ENCODE measurements around the gene TPSB2. TPM values are rescaled to one million over a fixed set of nuclear protein-coding genes. Genes with fewer than 3 reads are reported as not detected.
"Not testable (repeated sequence)": the region's sequence is repeated elsewhere in the genome, so short reads cannot be mapped to it uniquely, and the experiment has no call there.

Gene TPSB2
- polyA plus RNA-seq, 1 donor (not counting 4 experiments of a cell fraction or from before 2014, with no cell fraction given): not detected

- Histone ChIP-seq H3K4me2 (ENCODE audit: control insufficient read depth, extremely low read depth, insufficient read depth, low read depth, low read length) (no peak overlapping the region), H3K4me1 (ENCODE audit: control insufficient read depth, extremely low read depth, insufficient read depth, low read length) (no peaks in the 10 kb centered on the region), H4K20me1 (ENCODE audit: control insufficient read depth, extremely low read depth, insufficient read depth, low read length) (no peaks in the 10 kb centered on the region), H2AFZ (ENCODE audit: control insufficient read depth, low read length) (no peak overlapping the region), H3K9ac (ENCODE audit: control insufficient read depth, extremely low read depth, insufficient read depth, low read length) (no peak overlapping the region), H3K9me1 (ENCODE audit: control insufficient read depth, extremely low read depth, insufficient read depth, low read length) (no peaks in the 10 kb centered on the region), H3K79me2 (ENCODE audit: control insufficient read depth, insufficient read depth, low read length) (no peaks in the 10 kb centered on the region), H3K9me3 (ENCODE audit: control insufficient read depth, low read depth, low read length) (no peaks in the 10 kb centered on the region), H3K4me3 (ENCODE audit: control insufficient read depth in 2 of 3, extremely low read depth in 1 of 3, insufficient read depth in 2 of 3, low read depth in 1 of 3, low read length in 3 of 3) (no peak overlapping the region), H3K36me3 (ENCODE audit: control insufficient read depth in 2 of 2, extremely low read depth in 1 of 2, insufficient read depth in 2 of 2, low read length in 2 of 2) (no peaks in the 10 kb centered on the region), H3K27me3 (ENCODE audit: control insufficient read depth, extremely low read depth, insufficient read depth, low read length) (peaks cover 11% of the 10 kb centered on the region), H3K27ac (ENCODE audit: control insufficient read depth, insufficient read depth, low read length) (no peak overlapping the region)
- TF ChIP-seq EZH2 (IDR thresholded peaks at IDR 0.05; ENCODE audit: low read length): no peak
- TF ChIP-seq CTCF (optimal IDR thresholded peaks at IDR 0.05 in 1 of 3, IDR thresholded peaks at IDR 0.05 in 1 of 3, conservative IDR thresholded peaks at IDR 0.05 in 1 of 3; ENCODE audit: extremely low read depth in 1 of 3, insufficient read depth in 2 of 3, low read length in 3 of 3): no peak
- dilution Hi-C loops (cut with MboI; ENCODE audit: extremely low pct_ligation_motif_present, low sequenced_read_pairs): no loop called here
- DNase-seq (ENCODE audit: low read depth, low spot score) (no peak), FAIRE-seq (no peak)
These were observed 14.9 kb upstream of the TPSB2 start for GRCh38 chr16:1244881-1245280.

GRCh38 chr16:1243907-1244850, 14.2 kb upstream of the TPSB2 start:
- H3K27ac ChIP-seq (ENCODE audit: control insufficient read depth, insufficient read depth, low read length); FAIRE-seq; H4K20me1 ChIP-seq (ENCODE audit: control insufficient read depth, extremely low read depth, insufficient read depth, low read length); H3K9ac ChIP-seq (ENCODE audit: control insufficient read depth, extremely low read depth, insufficient read depth, low read length); dilution Hi-C loops (cut with MboI; ENCODE audit: extremely low pct_ligation_motif_present, low sequenced_read_pairs); H3K79me2 ChIP-seq (ENCODE audit: control insufficient read depth, insufficient read depth, low read length); H3K9me1 ChIP-seq (ENCODE audit: control insufficient read depth, extremely low read depth, insufficient read depth, low read length); H3K4me3 ChIP-seq (ENCODE audit: control insufficient read depth in 2 of 3, extremely low read depth in 1 of 3, insufficient read depth in 2 of 3, low read depth in 1 of 3, low read length in 3 of 3); H3K4me2 ChIP-seq (ENCODE audit: control insufficient read depth, extremely low read depth, insufficient read depth, low read depth, low read length); H3K36me3 ChIP-seq (ENCODE audit: control insufficient read depth in 2 of 2, extremely low read depth in 1 of 2, insufficient read depth in 2 of 2, low read length in 2 of 2); H3K9me3 ChIP-seq (ENCODE audit: control insufficient read depth, low read depth, low read length); H2AFZ ChIP-seq (ENCODE audit: control insufficient read depth, low read length); DNase-seq (ENCODE audit: low read depth, low spot score); H3K4me1 ChIP-seq (ENCODE audit: control insufficient read depth, extremely low read depth, insufficient read depth, low read length): not testable (repeated sequence)
- peaks cover 11% of the 10 kb centered on the region for H3K27me3 ChIP-seq (ENCODE audit: control insufficient read depth, extremely low read depth, insufficient read depth, low read length)

- H3K9me1 ChIP-seq (ENCODE audit: control insufficient read depth, extremely low read depth, insufficient read depth, low read length); H3K4me1 ChIP-seq (ENCODE audit: control insufficient read depth, extremely low read depth, insufficient read depth, low read length); FAIRE-seq; H3K36me3 ChIP-seq (ENCODE audit: control insufficient read depth in 2 of 2, extremely low read depth in 1 of 2, insufficient read depth in 2 of 2, low read length in 2 of 2); H3K4me3 ChIP-seq (ENCODE audit: control insufficient read depth in 2 of 3, extremely low read depth in 1 of 3, insufficient read depth in 2 of 3, low read depth in 1 of 3, low read length in 3 of 3); H4K20me1 ChIP-seq (ENCODE audit: control insufficient read depth, extremely low read depth, insufficient read depth, low read length); H3K4me2 ChIP-seq (ENCODE audit: control insufficient read depth, extremely low read depth, insufficient read depth, low read depth, low read length); dilution Hi-C loops (cut with MboI; ENCODE audit: extremely low pct_ligation_motif_present, low sequenced_read_pairs); H3K27ac ChIP-seq (ENCODE audit: control insufficient read depth, insufficient read depth, low read length); H3K79me2 ChIP-seq (ENCODE audit: control insufficient read depth, insufficient read depth, low read length); H3K9ac ChIP-seq (ENCODE audit: control insufficient read depth, extremely low read depth, insufficient read depth, low read length); H2AFZ ChIP-seq (ENCODE audit: control insufficient read depth, low read length); DNase-seq (ENCODE audit: low read depth, low spot score); H3K9me3 ChIP-seq (ENCODE audit: control insufficient read depth, low read depth, low read length): not testable (repeated sequence)
- H3K27me3 ChIP-seq (ENCODE audit: control insufficient read depth, extremely low read depth, insufficient read depth, low read length): peaks cover 11% of the 10 kb centered on the region
These were observed 13.4 kb upstream of the TPSB2 start for GRCh38 chr16:1243363-1243762.

GRCh38 chr16:1241081-1241480, 11.1 kb upstream of the TPSB2 start:
- H2AFZ ChIP-seq (ENCODE audit: control insufficient read depth, low read length); H3K9me1 ChIP-seq (ENCODE audit: control insufficient read depth, extremely low read depth, insufficient read depth, low read length); H3K36me3 ChIP-seq (ENCODE audit: control insufficient read depth in 2 of 2, extremely low read depth in 1 of 2, insufficient read depth in 2 of 2, low read length in 2 of 2); FAIRE-seq; H3K9ac ChIP-seq (ENCODE audit: control insufficient read depth, extremely low read depth, insufficient read depth, low read length); H3K4me3 ChIP-seq (ENCODE audit: control insufficient read depth in 2 of 3, extremely low read depth in 1 of 3, insufficient read depth in 2 of 3, low read depth in 1 of 3, low read length in 3 of 3); H3K27ac ChIP-seq (ENCODE audit: control insufficient read depth, insufficient read depth, low read length); H3K4me2 ChIP-seq (ENCODE audit: control insufficient read depth, extremely low read depth, insufficient read depth, low read depth, low read length); dilution Hi-C loops (cut with MboI; ENCODE audit: extremely low pct_ligation_motif_present, low sequenced_read_pairs); H3K9me3 ChIP-seq (ENCODE audit: control insufficient read depth, low read depth, low read length); H4K20me1 ChIP-seq (ENCODE audit: control insufficient read depth, extremely low read depth, insufficient read depth, low read length); H3K27me3 ChIP-seq (ENCODE audit: control insufficient read depth, extremely low read depth, insufficient read depth, low read length); DNase-seq (ENCODE audit: low read depth, low spot score); H3K4me1 ChIP-seq (ENCODE audit: control insufficient read depth, extremely low read depth, insufficient read depth, low read length); H3K79me2 ChIP-seq (ENCODE audit: control insufficient read depth, insufficient read depth, low read length): not testable (repeated sequence)

Data from keratinocyte (primary cell).